Forelimb muscle (tissue), 1 donor: Measurements from ENCODE around the gene RAB42. TPM values are rescaled to one million over a fixed set of nuclear protein-coding genes. Genes with fewer than 3 reads are reported as not detected.
A peak's percentile ranks its signal among the peaks of the same experiment; 100 is the strongest.
"Not testable (repeated sequence)": the region's sequence is repeated elsewhere in the genome, so short reads cannot be mapped to it uniquely, and the experiment has no call there.

ENCODE experiments used
- DNase-seq: peaks from one replicate; pipeline ENCODE4 v3.0.0-alpha.2; 2013; ENCODE audit warnings: low read depth
- polyA plus RNA-seq: library from polyadenylated mRNA; unstranded; fragments of 120-200 nt; gene quantifications from one replicate; pipeline ENCODE4 v1.2.1, GENCODE V29; 2013; ENCODE audit not compliant: insufficient read length

RAB42 gene
- 7.1 TPM for polyA plus RNA-seq

GRCh38 chr1:28591708-28592320 lies at the start of gene RAB42:
TSS of gene RAB42 (plus strand) at chr1:28592265. CDS start at chr1:28592512, 247 bp downstream.
- no peak for DNase-seq

- DNase-seq: no peak
Observed at GRCh38 chr1:28545246-28545628, 46.8 kb upstream of the RAB42 start.

- DNase-seq: no peak
Observed at GRCh38 chr1:28548318-28548717, 43.7 kb upstream of the RAB42 start.

- no peak for DNase-seq
Observed at GRCh38 chr1:28551381-28551780, 40.7 kb upstream of the RAB42 start.

- peak; percentile 92 for DNase-seq
Observed at GRCh38 chr1:28552758-28553663, 39.1 kb upstream of the RAB42 start, which contains the start of gene TRNAU1AP. TSS of gene TRNAU1AP (plus strand) at chr1:28553085. CDS start at chr1:28553111, 26 bp downstream.

- no peak for DNase-seq
Observed at GRCh38 chr1:28560886-28561285, 31.2 kb upstream of the RAB42 start.

GRCh38 chr1:28564310-28564709 lies 27.8 kb upstream of the RAB42 start:
- DNase-seq: no peak

GRCh38 chr1:28565040-28565439 lies 27.0 kb upstream of the RAB42 start:
- no peak for DNase-seq

GRCh38 chr1:28565726-28566125 lies 26.3 kb upstream of the RAB42 start:
- no peak for DNase-seq

GRCh38 chr1:28566931-28567330 lies 25.1 kb upstream of the RAB42 start:
- DNase-seq: no peak

GRCh38 chr1:28571911-28572310 lies 20.2 kb upstream of the RAB42 start:
- DNase-seq: no peak

- DNase-seq: not testable (repeated sequence)
Observed at GRCh38 chr1:28572891-28573290, 19.2 kb upstream of the RAB42 start.

GRCh38 chr1:28573564-28573963 lies 18.5 kb upstream of the RAB42 start:
- no peak for DNase-seq

- no peak for DNase-seq
Observed at GRCh38 chr1:28577052-28577678, 14.9 kb upstream of the RAB42 start.

- DNase-seq: no peak
Observed at GRCh38 chr1:28577738-28578536, 14.1 kb upstream of the RAB42 start.

- DNase-seq: no peak
Observed at GRCh38 chr1:28578696-28579218, 13.3 kb upstream of the RAB42 start.

- DNase-seq: no peak
Observed at GRCh38 chr1:28579401-28579800, 12.7 kb upstream of the RAB42 start.

GRCh38 chr1:28580722-28581530 lies 11.1 kb upstream of the RAB42 start:
- DNase-seq: no peak

- DNase-seq: peak; percentile 87
Observed at GRCh38 chr1:28581531-28582247, 10.4 kb upstream of the RAB42 start.

- no peak for DNase-seq
Observed at GRCh38 chr1:28582248-28582615, 9.8 kb upstream of the RAB42 start.
